ENCODE data around the gene PODN. TPM values are rescaled to one million over a fixed set of nuclear protein-coding genes. Genes with fewer than 3 reads are reported as not detected.

Gene PODN
- total RNA-seq, 1 experiment from 2014 or later, result not detected

- no peak for DNase-seq (ENCODE audit: low spot score)
- in situ Hi-C loops (cut with HindIII; ENCODE audit: low sequenced_read_pairs), result no loop called here
These were observed 61.6 kb downstream of the PODN start for GRCh38 chr1:53123453-53124140.

- no peak for DNase-seq (ENCODE audit: low spot score)
- in situ Hi-C loops (cut with HindIII; ENCODE audit: low sequenced_read_pairs), result no loop called here
These were observed 63.1 kb downstream of the PODN start for GRCh38 chr1:53125122-53125521.

GRCh38 chr1:53125623-53126360 lies 63.8 kb downstream of the PODN start:
- DNase-seq (ENCODE audit: low spot score), result no peak
- in situ Hi-C loops (cut with HindIII; ENCODE audit: low sequenced_read_pairs), result no loop called here

- in situ Hi-C loops (cut with HindIII; ENCODE audit: low sequenced_read_pairs), result no loop called here
- DNase-seq (ENCODE audit: low spot score), result no peak
These were observed 64.5 kb downstream of the PODN start for GRCh38 chr1:53126495-53126894.

- no peak for DNase-seq (ENCODE audit: low spot score)
- in situ Hi-C loops (cut with HindIII; ENCODE audit: low sequenced_read_pairs), result no loop called here
These were observed 65.5 kb downstream of the PODN start for GRCh38 chr1:53127546-53127945.

GRCh38 chr1:53128401-53128800 lies 66.4 kb downstream of the PODN start:
- in situ Hi-C loops (cut with HindIII; ENCODE audit: low sequenced_read_pairs), result no loop called here

GRCh38 chr1:53129891-53130597 lies 68.0 kb downstream of the PODN start:
- in situ Hi-C loops (cut with HindIII; ENCODE audit: low sequenced_read_pairs), result no loop called here

More at GRCh38 chr1:53128401-53128800, 66.4 kb downstream of the PODN start:
- DNase-seq (ENCODE audit: low spot score), result no peak

GRCh38 chr1:53130598-53130877 lies 68.5 kb downstream of the PODN start:
- no peak for DNase-seq (ENCODE audit: low spot score)
- in situ Hi-C loops (cut with HindIII; ENCODE audit: low sequenced_read_pairs), result no loop called here

More at GRCh38 chr1:53129891-53130597, 68.0 kb downstream of the PODN start:
- no peak for DNase-seq (ENCODE audit: low spot score)

- in situ Hi-C loops (cut with HindIII; ENCODE audit: low sequenced_read_pairs), result no loop called here
- DNase-seq (ENCODE audit: low spot score), result no peak
These were observed 69.0 kb downstream of the PODN start for GRCh38 chr1:53130878-53131589.

GRCh38 chr1:53131590-53131938 lies 69.6 kb downstream of the PODN start:
- in situ Hi-C loops (cut with HindIII; ENCODE audit: low sequenced_read_pairs), result no loop called here
- no peak for DNase-seq (ENCODE audit: low spot score)

- in situ Hi-C loops (cut with HindIII; ENCODE audit: low sequenced_read_pairs), result no loop called here
- no peak for DNase-seq (ENCODE audit: low spot score)
These were observed 70.2 kb downstream of the PODN start for GRCh38 chr1:53132176-53132575.

- in situ Hi-C loops (cut with HindIII; ENCODE audit: low sequenced_read_pairs), result no loop called here
These were observed 71.4 kb downstream of the PODN start for GRCh38 chr1:53133261-53134041.

GRCh38 chr1:53134042-53134485 lies 72.1 kb downstream of the PODN start:
- no peak for DNase-seq (ENCODE audit: low spot score)
- in situ Hi-C loops (cut with HindIII; ENCODE audit: low sequenced_read_pairs), result no loop called here

More at GRCh38 chr1:53133261-53134041, 71.4 kb downstream of the PODN start:
- no peak for DNase-seq (ENCODE audit: low spot score)

Other genes with a start within 250 kb of the PODN start
- 8.6 and 10.2 TPM in 2 replicates for gene ZYG11A, start 219.5 kb upstream of the PODN start, total RNA-seq (2014; rRNA removed; shearing (Covaris generic))
- gene ECHDC2, start 140.5 kb upstream of the PODN start, total RNA-seq (2014; rRNA removed; shearing (Covaris generic)), result 0.37 TPM in 1 of 2 replicates, not detected in the other
- 47.9 and 50.9 TPM in 2 replicates for gene SCP2, start 134.9 kb upstream of the PODN start, total RNA-seq (2014; rRNA removed; shearing (Covaris generic))
- 0.27 TPM in 1 of 2 replicates, not detected in the other for gene SLC1A7, start 80.4 kb downstream of the PODN start, total RNA-seq (2014; rRNA removed; shearing (Covaris generic))
- 47.9 and 53.3 TPM in 2 replicates for gene CPT2, start 134.6 kb downstream of the PODN start, total RNA-seq (2014; rRNA removed; shearing (Covaris generic))
- 61.6 and 70.9 TPM in 2 replicates for gene CZIB, start 158.4 kb downstream of the PODN start, total RNA-seq (2014; rRNA removed; shearing (Covaris generic))
- 15.2 and 55.9 TPM in 2 replicates for gene MAGOH, start 176.3 kb downstream of the PODN start, total RNA-seq (2014; rRNA removed; shearing (Covaris generic))

Measured in G401 (cell line).